ENCODE measurements around the gene KCNMA1.
"Not testable (repeated sequence)": the region's sequence is repeated elsewhere in the genome, so short reads cannot be mapped to it uniquely, and the experiment has no call there.

KCNMA1 gene

GRCh38 chr10:77527839-77528238 lies 109.8 kb downstream of the KCNMA1 start:
- DNase-seq, result no peak

- no peak for DNase-seq
These were observed 110.6 kb downstream of the KCNMA1 start for GRCh38 chr10:77526868-77527617.

- DNase-seq, result no peak
These were observed 113.3 kb downstream of the KCNMA1 start for GRCh38 chr10:77524281-77524711.

GRCh38 chr10:77522268-77522809 lies 115.3 kb downstream of the KCNMA1 start:
- no peak for DNase-seq

- DNase-seq, result no peak
These were observed 116.6 kb downstream of the KCNMA1 start for GRCh38 chr10:77520995-77521394.

- no peak for DNase-seq
These were observed 117.3 kb downstream of the KCNMA1 start for GRCh38 chr10:77520290-77520689.

GRCh38 chr10:77519791-77520190 lies 117.8 kb downstream of the KCNMA1 start:
- DNase-seq, result not testable (repeated sequence)

- DNase-seq, result no peak
These were observed 118.7 kb downstream of the KCNMA1 start for GRCh38 chr10:77518910-77519274.

GRCh38 chr10:77518241-77518909 lies 119.2 kb downstream of the KCNMA1 start:
- no peak for DNase-seq

GRCh38 chr10:77516575-77516974 lies 121.0 kb downstream of the KCNMA1 start:
- no peak for DNase-seq

- DNase-seq, result no peak
These were observed 122.7 kb downstream of the KCNMA1 start for GRCh38 chr10:77514870-77515269.

GRCh38 chr10:77513781-77514331 lies 123.8 kb downstream of the KCNMA1 start:
- no peak for DNase-seq

GRCh38 chr10:77513220-77513619 lies 124.4 kb downstream of the KCNMA1 start:
- DNase-seq, result no peak

- no peak for DNase-seq
These were observed 125.4 kb downstream of the KCNMA1 start for GRCh38 chr10:77512219-77512578.

GRCh38 chr10:77511498-77512218 lies 126.0 kb downstream of the KCNMA1 start:
- no peak for DNase-seq

- DNase-seq, result no peak
These were observed 126.9 kb downstream of the KCNMA1 start for GRCh38 chr10:77510695-77511094.

- no peak for DNase-seq
These were observed 127.3 kb downstream of the KCNMA1 start for GRCh38 chr10:77510294-77510693.

GRCh38 chr10:77509391-77509790 lies 128.2 kb downstream of the KCNMA1 start:
- DNase-seq, result no peak

- DNase-seq, result no peak
These were observed 130.2 kb downstream of the KCNMA1 start for GRCh38 chr10:77507291-77507880.

- no peak for DNase-seq
These were observed 130.9 kb downstream of the KCNMA1 start for GRCh38 chr10:77506517-77507200.

GRCh38 chr10:77505431-77506334 lies 131.9 kb downstream of the KCNMA1 start:
- DNase-seq, result no peak
